ENCODE results near the gene UFD1. TPM values are rescaled to one million over a fixed set of nuclear protein-coding genes. Genes with fewer than 3 reads are reported as not detected.
"Not testable (repeated sequence)": the region's sequence is repeated elsewhere in the genome, so short reads cannot be mapped to it uniquely, and the experiment has no call there.

UFD1 gene
- total RNA-seq, 2 donors from 2014 or later = 43.8 to 46.9 TPM

DNA sequence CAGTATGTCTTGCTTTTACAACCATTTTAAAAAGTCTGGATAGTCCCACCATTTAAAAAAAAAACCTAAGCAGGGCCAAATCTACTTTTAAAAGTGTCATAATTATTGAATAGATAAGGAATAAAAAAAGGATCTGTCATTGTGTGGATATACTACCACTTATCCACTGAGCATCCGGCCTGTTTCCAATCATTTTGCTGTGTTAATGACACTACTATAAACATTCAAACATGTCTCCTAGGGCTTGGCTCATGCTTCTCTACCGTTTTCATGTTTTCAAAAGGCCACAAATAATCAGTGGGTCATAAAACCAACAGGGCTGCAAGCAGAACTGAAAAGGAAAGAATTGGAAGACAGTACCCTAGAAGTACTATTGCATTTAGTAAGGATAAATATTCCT lies 19.0 kb downstream of the UFD1 start:
- intact Hi-C loops (cut with DNase I) = no loop called here
- ATAC-seq (no peak), DNase-seq (no peak)

DNA sequence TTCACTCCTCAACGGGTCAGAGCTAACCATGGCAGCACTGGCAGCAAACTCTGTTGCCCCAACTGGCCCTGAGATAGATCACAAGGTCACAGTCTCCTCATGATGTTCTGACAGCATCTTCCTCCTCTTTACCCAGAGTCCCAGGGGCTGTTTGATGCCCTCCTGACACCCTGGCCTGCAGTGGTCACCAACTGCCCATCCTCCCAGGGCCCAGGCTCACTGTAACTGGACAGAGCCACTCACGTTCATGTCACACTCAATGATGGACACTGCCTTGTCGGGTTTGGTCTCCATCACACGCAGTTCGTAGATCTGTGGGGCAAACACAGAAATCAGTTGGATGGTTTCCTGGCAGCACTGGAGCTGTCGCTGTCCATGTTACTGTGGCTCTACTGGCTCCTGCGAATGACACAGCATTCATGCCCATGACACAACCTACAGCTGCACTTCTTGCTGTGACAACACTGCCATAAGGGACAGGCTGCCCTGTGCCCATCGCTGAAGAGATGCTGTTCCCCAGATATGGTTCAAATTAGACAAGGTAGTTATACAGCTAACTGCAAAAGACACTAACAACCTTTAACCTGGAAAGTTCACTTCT lies 21.1 kb downstream of the UFD1 start:
- intact Hi-C loops (cut with DNase I) = no loop called here
- no peak for ATAC-seq

DNA sequence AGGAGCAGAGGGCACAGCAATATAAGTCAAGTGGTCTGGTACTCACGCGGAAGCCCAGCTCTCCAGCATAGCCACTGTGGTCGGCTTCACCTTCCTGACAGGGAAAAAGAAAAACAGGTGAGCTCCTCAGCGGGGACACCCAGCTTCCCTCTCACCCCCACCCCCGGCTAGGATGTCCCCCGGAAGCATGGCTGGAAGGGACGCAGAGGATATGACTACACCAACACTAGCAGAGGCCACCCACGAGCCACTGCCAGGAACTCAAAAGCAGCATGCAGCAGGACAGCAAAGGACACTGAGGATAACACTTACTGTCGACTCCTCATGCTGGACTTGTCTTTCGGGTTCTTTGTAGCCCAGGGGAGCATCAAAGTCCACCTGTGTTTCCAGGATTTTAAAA lies 22.5 kb downstream of the UFD1 start:
- intact Hi-C loops (cut with DNase I) = no loop called here
- DNase-seq (no peak), ATAC-seq (no peak)

More for the DNA sequence above, 21.1 kb downstream of the UFD1 start:
- no peak for DNase-seq

- no peak for DNase-seq
- ATAC-seq = no peak
- intact Hi-C loops (cut with DNase I) = no loop called here
Observed at GRCh38 chr22:19455585-19456370, 23.2 kb downstream of the UFD1 start.

- DNase-seq (no peak), ATAC-seq (no peak)
- intact Hi-C loops (cut with DNase I) = no loop called here
Observed at GRCh38 chr22:19455033-19455432, 24.0 kb downstream of the UFD1 start.

DNA sequence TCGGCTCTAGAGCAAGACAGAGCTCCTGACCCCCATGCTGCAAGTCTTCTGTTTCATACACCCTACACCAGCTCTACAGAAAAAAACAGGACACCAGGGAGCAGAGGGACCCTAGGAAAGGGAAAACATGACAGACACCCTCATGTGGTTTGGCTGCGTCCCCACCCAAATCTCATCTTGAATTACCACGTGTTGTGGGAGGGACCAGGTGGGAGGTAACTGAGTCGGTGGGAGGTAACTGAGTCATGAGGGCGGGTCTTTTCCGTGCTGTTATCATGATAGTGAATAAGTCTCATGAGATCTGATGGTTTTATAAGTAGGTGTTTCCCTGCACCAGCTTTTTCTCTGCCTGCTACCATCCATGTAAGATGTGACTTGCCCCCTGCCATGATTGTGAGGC lies 24.8 kb downstream of the UFD1 start:
- intact Hi-C loops (cut with DNase I) = no loop called here
- ATAC-seq (no peak), DNase-seq (no peak)

DNA sequence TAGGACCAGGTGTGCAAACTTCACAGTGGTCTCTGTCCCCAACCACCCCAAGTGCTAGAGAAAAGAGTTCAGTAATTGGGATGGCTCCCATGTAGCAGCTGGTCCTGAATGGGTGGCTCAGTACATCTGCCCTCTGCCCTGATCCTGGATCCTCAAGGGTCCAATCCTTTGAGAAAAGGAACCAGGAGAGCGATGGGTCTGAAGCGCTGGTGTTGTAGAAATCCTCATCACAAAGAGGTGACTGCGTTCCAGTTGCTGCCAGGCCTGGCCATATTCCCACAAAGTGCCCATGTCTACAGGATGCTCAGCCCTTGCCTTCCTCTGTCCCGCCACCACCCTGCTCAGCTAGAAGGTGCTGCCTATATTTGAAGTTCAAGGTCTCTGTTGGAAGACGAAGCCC lies 25.3 kb downstream of the UFD1 start:
- no peak for DNase-seq
- intact Hi-C loops (cut with DNase I) = no loop called here
- ATAC-seq = no peak

DNA sequence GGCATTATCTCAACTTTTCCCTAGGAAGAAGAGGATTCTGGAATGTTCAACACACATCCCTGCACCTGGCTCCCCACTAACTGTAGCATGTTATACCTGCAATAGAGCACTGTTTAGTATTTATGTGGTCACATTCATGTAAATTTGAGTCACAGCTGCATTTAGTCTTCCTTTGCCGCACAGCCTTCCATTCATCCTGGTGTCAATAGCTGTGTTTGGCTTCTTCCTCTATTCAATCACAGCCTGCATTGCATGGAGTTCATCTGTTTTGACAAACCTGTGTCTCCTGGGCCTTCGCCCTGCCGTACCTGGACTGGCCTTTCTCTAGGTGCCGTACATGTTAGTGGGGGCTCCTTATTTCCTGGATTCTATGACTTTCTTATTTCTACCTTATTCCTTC lies 27.4 kb downstream of the UFD1 start:
- intact Hi-C loops (cut with DNase I) = no loop called here
- no peak for DNase-seq
- ATAC-seq = no peak

DNA sequence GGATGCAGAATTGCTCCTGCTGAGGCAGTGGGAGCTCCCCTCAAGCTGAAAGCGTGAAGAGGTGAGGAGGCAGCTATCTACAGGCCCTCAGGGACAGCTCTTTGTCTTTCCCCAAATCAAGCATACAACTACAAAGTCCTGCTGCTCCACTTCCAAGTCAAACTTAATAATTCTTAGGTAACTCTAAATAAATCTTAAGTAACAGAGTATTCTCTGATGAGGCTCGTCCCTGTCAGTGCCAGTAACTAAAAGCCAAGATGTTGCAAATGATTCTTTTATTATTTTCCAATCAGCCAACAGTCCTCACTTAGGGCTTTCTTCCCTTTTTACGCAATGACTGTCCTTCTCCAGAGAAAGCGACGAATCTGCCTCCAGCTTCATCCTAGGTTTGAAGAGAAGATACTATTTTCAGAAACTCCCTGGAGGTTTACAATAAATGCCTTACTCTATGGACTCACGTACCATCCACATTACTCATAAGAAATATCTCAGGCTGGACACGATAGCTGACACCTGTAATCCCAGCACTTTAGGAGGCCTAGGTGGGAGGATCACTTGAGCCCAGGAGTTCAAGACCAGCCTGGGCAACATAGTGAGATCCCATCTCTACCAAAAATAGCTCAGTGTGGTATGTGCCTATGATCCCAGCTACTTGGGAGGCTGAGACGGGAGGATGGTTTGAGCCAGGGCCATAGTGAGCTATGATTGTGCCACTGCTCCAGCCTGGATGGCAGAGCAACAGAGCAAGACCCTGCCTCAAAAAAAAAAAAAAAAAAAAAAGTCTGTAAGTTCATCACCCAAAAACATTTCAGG lies 28.4 kb downstream of the UFD1 start:
- DNase-seq (no peak), ATAC-seq (no peak)
- intact Hi-C loops (cut with DNase I) = no loop called here

DNA sequence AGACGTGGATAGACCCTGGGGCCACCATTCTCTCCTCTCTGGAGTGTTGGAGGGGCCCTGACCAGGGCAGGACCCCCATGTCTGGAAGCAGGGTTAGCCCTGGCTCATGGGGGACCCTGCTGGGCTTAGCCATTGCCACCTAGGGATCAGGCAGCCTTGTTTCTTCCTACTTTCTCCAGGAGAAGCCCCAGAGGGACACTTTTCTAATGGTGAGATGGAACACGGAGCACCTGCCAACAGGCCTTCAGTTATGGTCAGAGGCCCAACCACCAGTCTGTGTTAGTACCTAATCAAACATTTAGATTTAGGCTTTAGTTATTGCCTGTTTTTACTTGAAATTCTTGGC lies 29.6 kb downstream of the UFD1 start:
- DNase-seq (no peak), ATAC-seq (no peak)
- intact Hi-C loops (cut with DNase I) = no loop called here

DNA sequence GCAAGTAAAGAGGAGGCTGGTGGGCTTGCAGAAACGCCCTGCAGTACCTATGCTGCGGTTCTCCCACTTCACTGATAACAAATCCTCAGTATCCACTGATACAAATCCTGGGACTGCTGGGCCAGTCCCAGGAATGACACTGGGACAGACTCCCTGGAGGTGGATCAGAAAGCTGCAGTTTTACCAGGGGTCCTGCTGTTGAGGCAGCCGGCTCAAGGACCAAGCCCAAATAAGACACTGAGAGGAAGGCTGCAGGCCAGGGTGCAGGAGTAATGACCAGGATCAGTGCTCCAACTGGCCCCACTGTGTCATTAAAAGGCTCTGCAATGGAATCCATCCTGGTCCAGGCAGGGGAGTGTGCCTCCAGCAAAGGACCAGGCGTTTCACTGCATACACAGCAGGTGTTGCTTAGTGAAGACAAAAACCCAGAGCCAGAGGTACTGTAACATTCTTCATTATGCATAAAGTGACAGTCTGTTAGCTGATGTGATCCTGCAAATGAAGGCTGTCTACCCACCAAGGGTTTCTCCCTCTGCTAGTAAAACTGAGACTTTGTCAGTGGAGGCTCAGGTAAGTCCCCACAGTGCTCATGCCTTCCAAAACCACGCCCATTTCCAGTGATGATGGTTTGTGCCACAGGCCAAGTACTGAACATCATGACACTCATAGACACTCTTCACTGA lies 30.1 kb downstream of the UFD1 start:
- intact Hi-C loops (cut with DNase I) = no loop called here
- ATAC-seq (no peak), DNase-seq (no peak)

DNA sequence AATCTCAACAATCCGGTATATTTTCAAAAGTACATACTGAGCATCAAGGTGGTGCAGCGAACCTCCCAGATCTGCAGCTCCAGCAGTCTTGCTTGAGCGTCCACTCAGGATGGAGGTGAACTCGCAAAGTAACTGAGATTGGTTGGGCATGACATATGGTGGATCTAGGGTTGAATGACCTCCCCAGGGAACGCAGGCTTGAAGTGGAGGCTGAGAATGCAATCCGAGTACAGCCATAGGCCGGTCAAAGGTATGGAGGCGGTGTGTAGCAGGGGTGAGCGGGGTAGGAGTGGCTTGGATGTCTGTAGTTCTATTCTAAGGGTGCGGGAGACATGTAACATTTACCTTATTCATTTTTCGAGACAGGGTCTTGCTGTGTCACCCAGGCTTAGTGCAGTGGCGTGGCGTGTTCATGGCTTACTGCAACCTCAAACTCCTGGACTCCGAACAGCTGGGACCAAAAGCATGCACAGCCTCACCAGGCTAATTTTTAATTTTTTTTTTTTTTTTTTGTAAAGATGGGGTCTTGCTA lies 30.9 kb downstream of the UFD1 start:
- DNase-seq = no peak
- peak; percentile 53 to 54 for ATAC-seq
- intact Hi-C loops (cut with DNase I) = no loop called here

DNA sequence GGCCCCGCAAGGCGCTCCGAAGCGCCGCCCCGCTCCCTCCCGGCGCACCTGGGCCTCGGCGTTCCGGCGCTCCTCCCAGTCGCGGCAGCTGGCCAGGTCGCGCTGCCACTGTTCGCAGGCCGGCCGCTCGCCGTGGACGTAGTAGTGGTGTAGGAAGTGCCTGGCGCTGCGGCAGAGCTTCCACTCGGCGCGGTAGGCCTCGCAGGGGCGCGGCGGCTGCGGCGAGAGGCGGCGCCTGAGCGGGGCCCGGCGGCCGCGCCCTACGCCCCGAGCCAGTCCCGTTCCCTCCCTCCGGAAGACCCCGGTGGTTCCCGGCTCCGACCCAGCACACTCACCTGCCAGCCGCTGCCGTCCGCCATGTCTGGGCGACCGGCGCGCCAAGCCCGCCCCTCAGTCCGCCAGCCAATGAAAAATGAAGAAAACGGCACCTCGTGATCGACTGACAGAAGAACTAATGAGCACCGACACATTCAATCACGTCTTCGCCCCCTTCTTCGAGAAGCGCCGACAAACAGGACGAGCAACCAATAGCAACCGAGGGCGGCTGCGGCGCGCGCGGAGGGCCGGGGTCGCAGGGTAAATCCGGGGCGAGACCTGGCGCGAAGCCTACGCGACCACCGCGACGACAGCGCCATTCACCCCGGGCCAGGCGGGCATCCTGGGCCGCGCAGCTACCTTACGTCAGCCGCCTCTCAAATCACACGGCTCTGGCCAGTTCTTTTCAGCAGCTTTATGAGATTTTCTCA lies 31.5 kb downstream of the UFD1 start, which contains the start of gene C22orf39:
Gene C22orf39, minus strand, starts transcription at position 382 of the 746 bp plus-strand sequence. Its CDS starts 23 bp downstream, at position 359.
- DNase-seq = peak; percentile 89
- intact Hi-C loops (cut with DNase I) = no loop called here

DNA sequence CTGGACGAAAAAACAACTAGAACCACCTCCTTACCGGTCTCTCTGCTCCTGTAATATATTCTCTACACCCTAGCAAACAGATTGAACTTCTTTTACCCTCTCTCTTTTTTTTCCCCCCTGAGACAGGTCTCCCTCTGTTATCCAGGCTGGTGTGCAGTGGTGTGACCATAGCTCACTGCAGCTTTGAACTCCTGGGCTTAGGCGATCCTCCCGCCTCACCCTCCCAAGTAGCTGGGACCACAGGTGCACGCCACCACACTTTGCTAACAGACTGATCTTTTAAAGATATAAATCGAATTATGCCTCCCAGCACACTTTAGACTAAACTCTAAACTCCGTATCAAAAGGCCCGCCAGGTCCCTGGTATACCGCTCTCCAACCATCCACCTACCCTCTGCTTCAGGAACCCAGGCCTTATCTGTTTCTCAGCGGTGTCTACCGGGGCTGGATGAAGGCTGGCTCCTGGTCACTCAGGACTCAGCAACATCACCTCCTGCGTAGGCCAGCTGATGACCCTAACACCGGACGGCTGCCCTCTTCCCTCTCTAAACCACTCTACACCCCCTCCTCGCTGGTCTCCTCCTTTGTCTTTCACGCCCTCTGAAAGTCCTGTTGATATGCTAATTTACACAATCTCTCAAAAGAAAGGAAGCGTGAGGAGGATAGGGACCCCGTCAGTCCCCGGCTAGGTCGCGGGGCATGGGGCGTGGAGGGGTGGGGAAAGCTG lies 32.2 kb downstream of the UFD1 start:
- no peak for DNase-seq
- ATAC-seq = peak; percentile 3 to 22
- intact Hi-C loops (cut with DNase I) = no loop called here

More for the DNA sequence above, 31.5 kb downstream of the UFD1 start, which contains the start of gene C22orf39:
- ATAC-seq = peak; percentile 97

DNA sequence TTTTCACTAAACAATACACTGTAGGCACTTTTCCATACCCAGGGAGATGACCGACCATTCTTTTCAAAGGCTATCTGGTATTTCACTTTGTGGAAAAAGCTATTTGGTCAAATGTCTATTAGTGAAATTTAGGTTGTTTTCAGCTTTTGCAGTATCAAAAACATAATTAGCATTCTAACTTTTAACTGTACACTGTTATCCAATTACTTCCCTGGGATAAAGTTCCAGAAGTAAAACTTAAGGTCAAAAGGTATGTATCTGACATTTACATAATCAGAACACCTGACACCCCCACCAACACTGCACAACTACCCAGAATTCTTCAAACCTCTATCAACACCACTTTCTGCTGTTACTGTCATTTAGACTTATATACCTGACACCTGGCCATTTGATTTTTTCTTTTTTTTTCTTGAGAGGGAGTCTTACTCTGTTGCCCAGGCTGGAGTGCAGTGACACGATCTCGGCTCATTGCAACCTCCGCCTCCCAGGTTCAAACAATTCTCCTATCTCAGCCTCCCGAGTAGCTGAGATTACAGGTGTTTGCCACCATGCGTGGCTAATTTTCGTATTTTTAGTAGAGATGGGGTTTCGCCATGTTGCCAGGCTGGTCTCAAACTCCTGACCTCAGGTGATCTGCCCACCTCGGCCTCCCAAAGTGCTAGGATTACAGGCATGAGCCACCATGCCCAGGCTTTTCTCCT lies 33.6 kb downstream of the UFD1 start:
- intact Hi-C loops (cut with DNase I) = not testable (repeated sequence)

DNA sequence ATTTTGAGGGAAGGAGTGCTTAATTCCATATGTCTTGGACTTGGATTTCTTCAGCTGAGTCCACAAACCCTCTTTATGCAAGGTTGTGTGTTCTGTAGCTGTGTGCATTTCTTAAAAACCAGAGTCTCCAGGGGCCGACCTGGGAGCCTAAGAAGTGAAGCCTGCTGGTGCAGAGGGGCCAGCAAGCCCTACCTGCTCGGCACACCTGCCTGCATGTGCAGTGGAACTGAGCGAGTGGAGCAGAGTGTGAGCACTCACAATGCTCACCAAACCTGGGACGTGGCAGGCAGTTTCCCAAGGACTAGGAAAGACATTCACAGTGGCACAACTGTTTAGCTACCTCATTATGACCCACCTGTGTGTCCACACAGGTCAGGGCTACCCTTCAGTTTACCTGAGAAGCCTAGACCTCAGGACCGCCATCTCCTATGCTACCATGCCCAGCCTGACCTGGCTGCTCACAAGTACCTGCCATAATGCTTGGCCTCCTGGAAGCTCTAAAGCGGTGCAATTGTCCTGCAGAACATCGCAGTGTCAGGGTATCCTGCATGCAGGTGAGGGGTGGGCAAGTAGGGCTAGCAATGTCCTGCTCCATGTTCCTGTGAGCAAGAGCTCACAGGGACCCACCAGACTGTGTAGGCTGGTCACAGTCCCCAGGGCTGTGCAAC lies 35.3 kb downstream of the UFD1 start:
- intact Hi-C loops (cut with DNase I) = no loop called here
- ATAC-seq (no peak), DNase-seq (no peak)

More for the DNA sequence above, 33.6 kb downstream of the UFD1 start:
- DNase-seq, ATAC-seq: not testable (repeated sequence)

- no peak for ATAC-seq
Observed at GRCh38 chr22:19442166-19442565, 36.8 kb downstream of the UFD1 start.

More at GRCh38 chr22:19442166-19442565, 36.8 kb downstream of the UFD1 start:
- intact Hi-C loops (cut with DNase I) = no loop called here
- DNase-seq = no peak
